HFF-Myc (cell line): ENCODE results near the gene PPP3R1.

Source experiments
- DNase-seq: peaks from one replicate; pipeline ENCODE4 v3.0.0-alpha.2; 2011; ENCODE audit warnings: low read depth; ENCODE audit errors: extremely low read depth
- H3K4me3 ChIP-seq: replicated peaks from 2 replicates; pipeline ENCODE4 v1.5.1; 2011; ENCODE audit warnings: low read depth, mild to moderate bottlenecking, control low read depth, low read length
- TF ChIP-seq, protein P1 (sequence below): IDR thresholded peaks from 2 replicates; pipeline ENCODE4 v1.5.1; 2012; ENCODE audit warnings: mild to moderate bottlenecking, low read depth, low read length, control low read depth; ENCODE audit errors: missing control alignments

The PPP3R1 gene

DNA sequence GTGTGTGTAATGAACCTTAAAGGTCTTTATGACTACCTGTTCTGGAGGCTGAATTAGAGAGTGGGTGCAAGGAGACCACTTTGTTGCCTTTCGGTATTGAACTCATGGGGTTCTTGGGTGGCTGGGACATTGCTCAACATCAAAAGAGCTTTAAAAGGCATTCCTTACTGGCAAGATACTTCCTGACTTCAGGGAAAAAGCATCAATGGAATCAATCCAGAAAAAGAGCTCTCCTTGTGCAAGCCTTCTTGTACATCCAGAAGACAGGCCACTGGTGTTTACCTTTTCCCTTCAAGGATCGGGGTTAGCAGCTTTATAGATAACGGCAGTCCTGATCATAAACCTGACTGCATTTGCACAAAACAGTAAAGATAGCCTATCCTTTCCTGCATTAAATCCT lies 85.1 kb downstream of the PPP3R1 start:
- TF ChIP-seq, protein P1, sequence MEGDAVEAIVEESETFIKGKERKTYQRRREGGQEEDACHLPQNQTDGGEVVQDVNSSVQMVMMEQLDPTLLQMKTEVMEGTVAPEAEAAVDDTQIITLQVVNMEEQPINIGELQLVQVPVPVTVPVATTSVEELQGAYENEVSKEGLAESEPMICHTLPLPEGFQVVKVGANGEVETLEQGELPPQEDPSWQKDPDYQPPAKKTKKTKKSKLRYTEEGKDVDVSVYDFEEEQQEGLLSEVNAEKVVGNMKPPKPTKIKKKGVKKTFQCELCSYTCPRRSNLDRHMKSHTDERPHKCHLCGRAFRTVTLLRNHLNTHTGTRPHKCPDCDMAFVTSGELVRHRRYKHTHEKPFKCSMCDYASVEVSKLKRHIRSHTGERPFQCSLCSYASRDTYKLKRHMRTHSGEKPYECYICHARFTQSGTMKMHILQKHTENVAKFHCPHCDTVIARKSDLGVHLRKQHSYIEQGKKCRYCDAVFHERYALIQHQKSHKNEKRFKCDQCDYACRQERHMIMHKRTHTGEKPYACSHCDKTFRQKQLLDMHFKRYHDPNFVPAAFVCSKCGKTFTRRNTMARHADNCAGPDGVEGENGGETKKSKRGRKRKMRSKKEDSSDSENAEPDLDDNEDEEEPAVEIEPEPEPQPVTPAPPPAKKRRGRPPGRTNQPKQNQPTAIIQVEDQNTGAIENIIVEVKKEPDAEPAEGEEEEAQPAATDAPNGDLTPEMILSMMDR, result no peak
- no peak for DNase-seq

DNA sequence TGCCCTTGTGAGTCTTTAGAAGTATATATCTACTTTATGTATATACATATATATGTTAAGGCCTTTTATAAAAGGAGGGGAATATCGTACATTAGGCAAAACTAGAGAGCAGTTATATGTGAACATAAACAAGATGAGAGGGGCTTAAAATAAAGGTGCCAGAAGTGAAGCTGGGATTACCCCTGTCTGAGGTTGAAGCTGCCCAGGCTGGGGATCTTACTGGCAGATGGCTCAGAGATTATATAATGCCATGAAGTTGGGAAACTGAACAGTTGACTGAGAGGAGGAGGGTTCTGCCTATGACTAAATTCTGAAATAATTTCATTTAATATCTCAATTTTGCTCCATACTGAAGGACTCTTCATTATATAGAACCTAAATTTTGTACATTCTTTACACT lies 88.7 kb downstream of the PPP3R1 start:
- DNase-seq, result no peak
- TF ChIP-seq, protein P1, result no peak
- H3K4me3 ChIP-seq, result no peak overlapping the region

More for the DNA sequence above, 85.1 kb downstream of the PPP3R1 start:
- no peak overlapping the region for H3K4me3 ChIP-seq

DNA sequence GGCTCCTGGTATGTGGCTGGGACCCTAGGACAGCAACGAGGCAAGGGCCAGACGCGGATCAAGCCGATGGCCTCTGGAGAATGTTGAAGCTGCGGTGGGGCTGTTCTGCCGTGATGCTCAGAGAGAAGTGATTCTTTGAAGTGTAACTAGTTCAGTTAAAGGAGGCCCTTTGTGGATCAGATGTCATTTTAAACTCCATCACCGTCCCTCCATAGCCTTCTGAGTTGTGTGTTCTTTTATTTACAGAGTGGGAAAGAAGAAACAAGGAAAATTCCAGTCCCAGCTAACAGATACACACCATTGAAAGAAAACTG lies 94.2 kb downstream of the PPP3R1 start:
- DNase-seq, result no peak
- H3K4me3 ChIP-seq, result peak overlapping the region; percentile 84
- TF ChIP-seq, protein P1, result no peak

DNA sequence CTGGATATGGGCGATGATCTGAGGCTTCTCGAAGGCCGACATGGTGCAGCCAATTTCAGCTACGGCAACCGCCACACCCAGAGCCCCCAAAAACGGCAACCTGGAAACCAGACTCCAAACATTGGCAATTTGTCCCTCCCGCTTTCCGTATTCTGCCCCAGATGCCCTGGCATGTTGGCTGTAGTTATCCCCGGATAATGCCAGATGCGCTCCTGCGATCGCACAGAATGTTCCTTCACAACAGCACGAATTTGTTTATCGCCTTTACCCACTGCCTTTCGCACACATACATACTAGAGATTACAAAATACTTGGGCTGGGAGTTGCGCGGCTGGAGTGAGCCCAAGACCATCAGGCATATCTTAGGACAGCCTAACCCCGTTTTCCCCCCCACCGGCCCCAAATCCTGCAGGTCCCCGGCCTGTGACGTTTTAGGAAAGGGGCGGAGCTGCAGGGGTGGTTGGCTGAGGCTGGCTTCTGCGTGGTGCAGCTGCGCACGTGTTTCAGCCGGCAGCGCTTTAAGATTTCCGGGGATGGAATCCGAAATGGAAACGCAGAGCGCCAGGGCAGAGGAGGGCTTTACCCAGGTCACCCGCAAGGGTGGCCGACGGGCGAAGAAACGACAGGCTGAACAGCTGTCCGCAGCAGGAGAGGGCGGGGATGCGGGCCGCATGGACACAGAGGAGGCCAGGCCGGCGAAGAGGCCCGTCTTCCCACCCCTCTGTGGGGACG lies 94.8 kb downstream of the PPP3R1 start, which contains the start of gene PNO1:
TSS of gene PNO1 (plus strand) at position 487 of the 732 bp plus-strand sequence. CDS start at position 534, 47 bp downstream.
- peak within 1 kb of the TSS; percentile 84 for H3K4me3 ChIP-seq
- TF ChIP-seq, protein P1, result no peak
- DNase-seq, result peak; percentile 90

DNA sequence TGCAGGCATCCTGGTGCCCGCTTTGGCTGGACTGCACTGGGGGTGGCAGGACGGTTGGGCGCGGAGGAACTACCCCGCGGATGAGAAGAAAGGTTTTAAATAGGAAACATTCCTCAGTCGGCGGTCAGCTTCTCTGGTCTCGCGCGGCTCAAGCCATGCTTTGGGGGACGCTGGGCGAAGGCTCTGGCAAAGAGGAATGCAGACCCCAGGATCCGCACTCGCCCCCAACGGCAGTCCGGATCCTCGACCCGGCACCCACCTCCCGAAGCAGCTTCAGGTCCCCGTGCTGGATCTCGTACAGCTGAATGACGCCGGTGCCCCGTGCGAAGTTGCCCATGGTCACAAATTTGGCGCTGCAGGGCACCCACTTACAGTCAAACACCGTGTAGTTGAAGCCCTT lies 95.3 kb downstream of the PPP3R1 start:
- peak overlapping the region; percentile 84 for H3K4me3 ChIP-seq
- TF ChIP-seq, protein P1, result no peak
- DNase-seq, result no peak

DNA sequence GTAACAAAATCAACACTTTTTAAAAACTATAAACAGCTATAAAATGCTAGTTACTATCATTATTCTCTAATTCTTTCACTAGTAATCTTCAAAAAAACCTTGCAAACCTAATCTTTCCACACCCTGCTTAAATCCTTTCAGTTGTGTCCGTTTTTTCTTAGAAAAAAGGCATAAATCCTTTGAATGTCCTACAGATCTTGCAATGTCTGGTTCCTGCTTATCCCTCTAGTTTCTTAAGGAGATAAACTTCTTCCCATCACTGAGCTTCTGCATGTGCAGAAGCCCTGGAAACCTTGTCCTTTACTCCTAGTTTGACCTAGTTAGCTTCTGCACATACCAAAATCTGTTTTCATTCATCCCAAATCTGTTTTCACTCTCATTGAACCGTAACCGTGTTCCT lies 95.9 kb downstream of the PPP3R1 start:
- peak overlapping the region; percentile 84 for H3K4me3 ChIP-seq
- TF ChIP-seq, protein P1, result no peak
- DNase-seq, result no peak

DNA sequence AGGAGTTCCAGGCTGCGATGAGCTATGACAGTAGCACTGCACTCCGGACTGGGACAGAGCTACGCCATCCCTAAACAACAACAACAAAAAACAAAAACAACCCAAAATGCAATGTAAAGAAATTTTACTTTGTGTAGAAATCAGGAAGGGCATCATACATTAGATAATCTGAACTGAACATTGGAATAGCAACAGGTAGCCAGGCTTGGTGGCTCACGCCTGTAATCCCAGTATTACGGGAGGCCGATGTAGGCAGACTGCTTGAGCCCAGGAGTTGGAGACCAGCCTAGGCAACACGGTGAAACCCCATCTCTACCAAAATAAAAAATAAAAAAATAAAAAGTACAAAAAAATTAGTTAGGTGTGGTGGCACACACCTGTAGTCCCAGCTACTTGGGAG lies 96.7 kb downstream of the PPP3R1 start:
- H3K4me3 ChIP-seq, result no peak overlapping the region
- TF ChIP-seq, protein P1, result no peak
- DNase-seq, result no peak
